Measurements from ENCODE around the gene TMOD1.
"Not testable (repeated sequence)": the region's sequence is repeated elsewhere in the genome, so short reads cannot be mapped to it uniquely, and the experiment has no call there.

Gene TMOD1

DNA sequence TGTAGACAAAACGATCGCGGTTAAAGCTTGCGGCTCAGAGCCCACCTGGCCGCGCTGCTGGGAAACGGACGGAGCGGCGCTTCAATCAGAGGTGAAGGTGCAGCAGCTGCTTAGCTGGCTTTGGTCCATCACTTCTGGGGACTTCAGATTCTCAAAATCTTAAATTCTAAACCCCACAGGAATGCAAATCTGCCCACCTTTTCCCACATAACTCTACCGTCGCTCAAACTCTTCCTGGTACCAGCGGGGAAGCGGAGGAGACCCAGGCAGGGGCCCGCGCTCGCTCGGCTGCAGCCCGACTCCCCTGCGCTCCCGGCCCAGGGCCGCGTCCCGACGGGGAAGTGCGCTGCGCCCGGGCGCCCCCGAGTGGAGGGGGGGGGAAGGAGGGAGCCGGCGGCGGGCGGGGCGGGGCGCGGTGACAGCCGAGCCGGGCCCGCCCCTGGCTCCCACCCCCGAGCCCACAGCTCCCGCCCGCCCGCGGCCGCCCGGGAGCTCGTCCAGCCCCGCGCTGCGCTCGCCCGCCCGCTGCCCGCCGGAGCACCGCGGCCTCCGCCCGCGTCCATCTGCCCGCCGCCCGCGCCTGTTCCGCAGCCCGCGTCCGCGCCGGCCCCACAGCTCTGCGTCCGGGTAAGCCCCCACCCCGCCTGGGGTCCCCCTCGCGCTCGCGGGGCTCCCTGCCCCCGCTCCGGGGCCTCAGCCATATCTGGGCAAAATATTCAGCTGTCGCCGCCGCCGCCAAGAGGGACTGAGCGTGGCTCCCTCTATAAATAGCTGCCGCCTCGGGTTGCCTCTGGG is at the start of gene TMOD1:
TMOD1 (plus strand) TSS at position 490 of the 795 bp plus-strand sequence. CDS start 22,523 bp downstream, outside the sequence.
- Mint-ChIP-seq H3K4me3 (peak within 1 kb of the TSS; percentile 75 to 86 (median 86)), H3K9me3 (peaks cover 13% of the 10 kb centered on the region), H3K36me3 (ENCODE audit: low read depth) (peaks cover 9% of the 10 kb centered on the region), H3K27me3 (ENCODE audit: low read depth) (peaks cover 39% of the 10 kb centered on the region), H3K4me1 (peaks cover 8% of the 10 kb centered on the region), H3K27ac (no peak within 1 kb of the TSS)
- TF ChIP-seq, protein P1, sequence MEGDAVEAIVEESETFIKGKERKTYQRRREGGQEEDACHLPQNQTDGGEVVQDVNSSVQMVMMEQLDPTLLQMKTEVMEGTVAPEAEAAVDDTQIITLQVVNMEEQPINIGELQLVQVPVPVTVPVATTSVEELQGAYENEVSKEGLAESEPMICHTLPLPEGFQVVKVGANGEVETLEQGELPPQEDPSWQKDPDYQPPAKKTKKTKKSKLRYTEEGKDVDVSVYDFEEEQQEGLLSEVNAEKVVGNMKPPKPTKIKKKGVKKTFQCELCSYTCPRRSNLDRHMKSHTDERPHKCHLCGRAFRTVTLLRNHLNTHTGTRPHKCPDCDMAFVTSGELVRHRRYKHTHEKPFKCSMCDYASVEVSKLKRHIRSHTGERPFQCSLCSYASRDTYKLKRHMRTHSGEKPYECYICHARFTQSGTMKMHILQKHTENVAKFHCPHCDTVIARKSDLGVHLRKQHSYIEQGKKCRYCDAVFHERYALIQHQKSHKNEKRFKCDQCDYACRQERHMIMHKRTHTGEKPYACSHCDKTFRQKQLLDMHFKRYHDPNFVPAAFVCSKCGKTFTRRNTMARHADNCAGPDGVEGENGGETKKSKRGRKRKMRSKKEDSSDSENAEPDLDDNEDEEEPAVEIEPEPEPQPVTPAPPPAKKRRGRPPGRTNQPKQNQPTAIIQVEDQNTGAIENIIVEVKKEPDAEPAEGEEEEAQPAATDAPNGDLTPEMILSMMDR (IDR thresholded peaks at IDR 0.05; ENCODE audit: unreplicated experiment in 3 of 3): no peak

DNA sequence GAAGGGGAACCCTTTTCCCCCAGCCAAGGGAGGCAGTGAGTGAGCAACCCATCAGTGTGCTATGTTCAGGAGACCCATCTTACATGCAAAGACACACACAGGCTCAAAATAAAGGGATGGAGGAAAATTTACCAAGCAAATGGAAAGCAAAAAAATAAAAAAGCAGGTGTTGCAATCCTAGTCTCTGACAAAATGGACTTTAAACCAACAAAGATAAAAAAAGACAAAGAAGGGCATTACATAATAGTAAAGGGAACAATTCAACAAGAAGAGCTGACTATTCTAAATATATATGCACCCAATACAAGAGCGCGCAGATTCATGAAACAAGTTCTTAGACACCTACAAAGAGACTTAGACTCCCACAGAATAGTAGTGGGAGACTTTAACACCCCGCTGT is 47.9 kb upstream of the TMOD1 start:
- not testable (repeated sequence) for H3K4me3 Mint-ChIP-seq; H3K27me3 Mint-ChIP-seq (ENCODE audit: low read depth); H3K4me1 Mint-ChIP-seq; H3K36me3 Mint-ChIP-seq (ENCODE audit: low read depth); H3K27ac Mint-ChIP-seq
- peaks cover 26% of the 10 kb centered on the region for H3K9me3 Mint-ChIP-seq

GRCh38 chr9:97456841-97457240 is 44.6 kb upstream of the TMOD1 start:
- H3K27ac Mint-ChIP-seq; H3K27me3 Mint-ChIP-seq (ENCODE audit: low read depth); H3K36me3 Mint-ChIP-seq (ENCODE audit: low read depth); H3K4me1 Mint-ChIP-seq; H3K4me3 Mint-ChIP-seq: not testable (repeated sequence)
- H3K9me3 Mint-ChIP-seq: peaks cover 26% of the 10 kb centered on the region

DNA sequence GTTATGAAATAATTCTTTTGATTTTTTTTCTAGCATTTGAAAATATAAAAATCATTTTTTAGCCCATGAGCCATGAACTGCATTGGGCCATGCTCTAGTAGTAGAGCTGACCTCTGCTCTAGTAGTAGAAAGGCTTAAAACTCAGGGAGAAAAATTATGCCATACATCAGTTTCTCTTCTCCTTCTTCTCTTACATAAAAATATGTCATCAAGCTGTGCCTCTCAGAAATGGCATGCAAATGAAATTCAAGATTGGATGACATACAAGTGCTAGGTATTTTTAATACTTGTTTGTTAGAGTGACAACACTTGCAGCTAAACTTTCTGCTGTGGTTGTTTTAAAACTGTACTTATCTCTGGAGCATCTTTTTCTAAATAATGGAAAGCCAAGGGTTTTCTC is 42.1 kb upstream of the TMOD1 start:
- H3K4me3 Mint-ChIP-seq: no peak overlapping the region
- no peaks in the 10 kb centered on the region for H3K36me3 Mint-ChIP-seq (ENCODE audit: low read depth)
- H3K27ac Mint-ChIP-seq: no peak overlapping the region
- TF ChIP-seq, protein P1 (IDR thresholded peaks at IDR 0.05; ENCODE audit: unreplicated experiment in 3 of 3): no peak
- H3K9me3 Mint-ChIP-seq: peaks cover 17% of the 10 kb centered on the region
- H3K4me1 Mint-ChIP-seq: no peaks in the 10 kb centered on the region
- no peaks in the 10 kb centered on the region for H3K27me3 Mint-ChIP-seq (ENCODE audit: low read depth)

GRCh38 chr9:97462159-97462558 is 39.3 kb upstream of the TMOD1 start:
- H3K9me3 Mint-ChIP-seq: peaks cover 4% of the 10 kb centered on the region
- H3K36me3 Mint-ChIP-seq (ENCODE audit: low read depth): no peaks in the 10 kb centered on the region
- H3K27ac Mint-ChIP-seq: no peak overlapping the region
- H3K4me3 Mint-ChIP-seq: no peak overlapping the region
- no peaks in the 10 kb centered on the region for H3K4me1 Mint-ChIP-seq
- TF ChIP-seq, protein P1 (IDR thresholded peaks at IDR 0.05; ENCODE audit: unreplicated experiment in 3 of 3): no peak
- H3K27me3 Mint-ChIP-seq (ENCODE audit: low read depth): no peaks in the 10 kb centered on the region

DNA sequence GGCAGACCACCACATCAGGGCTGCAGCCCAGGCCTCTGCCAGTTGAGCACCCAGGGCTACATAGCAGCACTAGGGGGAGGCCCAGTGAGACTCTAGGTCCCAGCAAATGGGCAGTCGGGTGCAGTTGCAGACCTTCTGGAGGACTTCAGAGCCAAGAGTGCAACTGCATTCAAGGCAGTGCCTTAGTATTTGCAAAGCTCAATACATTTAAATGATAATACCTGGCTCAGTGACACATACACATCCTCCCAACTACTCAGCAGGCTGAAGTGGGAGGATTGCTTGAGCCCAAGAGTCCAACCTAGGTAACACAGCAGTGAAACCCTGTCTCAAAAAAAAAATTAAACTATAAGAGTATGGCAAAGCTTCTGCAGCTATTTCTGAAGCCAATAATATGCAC is 38.6 kb upstream of the TMOD1 start:
- H3K4me1 Mint-ChIP-seq: no peaks in the 10 kb centered on the region

More for the DNA sequence above, 38.6 kb upstream of the TMOD1 start:
- TF ChIP-seq, protein P1 (IDR thresholded peaks at IDR 0.05; ENCODE audit: unreplicated experiment in 3 of 3): no peak
- no peak overlapping the region for H3K4me3 Mint-ChIP-seq
- H3K9me3 Mint-ChIP-seq: no peaks in the 10 kb centered on the region
- no peaks in the 10 kb centered on the region for H3K27me3 Mint-ChIP-seq (ENCODE audit: low read depth)
- H3K36me3 Mint-ChIP-seq (ENCODE audit: low read depth): no peaks in the 10 kb centered on the region
- no peak overlapping the region for H3K27ac Mint-ChIP-seq

Measured in nephron (organoid).